MM.1S (cell line): ENCODE results near the gene ZNF768.
A peak's percentile ranks its signal among the peaks of the same experiment; 100 is the strongest.

Experiments used
- DNase-seq: peaks from one replicate; pipeline ENCODE4 v3.0.0-alpha.2; 2015
- H2AFZ ChIP-seq: fragments of 300-600 bp; sonication (generic); 2 replicates; pipeline ENCODE4 v1.6.0; 2016; ENCODE audit warnings: antibody characterized with exemption, low read length
- H3F3A ChIP-seq: fragments of 300-600 bp; sonication (generic); 2 replicates; pipeline ENCODE4 v1.6.1; 2016; ENCODE audit warnings: mild to moderate bottlenecking, antibody characterized with exemption, low read length, moderate library complexity, mixed read lengths; ENCODE audit not compliant: insufficient read depth
- H3K27ac ChIP-seq: fragments of 300-600 bp; sonication (generic); 2 replicates; pipeline ENCODE4 v1.5.1; 2016; ENCODE audit warnings: mild to moderate bottlenecking, low read length
- H3K27me3 ChIP-seq: fragments of 300-600 bp; sonication (generic); replicated peaks from 2 replicates; pipeline ENCODE4 v1.6.0; 2016; ENCODE audit warnings: low read length; ENCODE audit not compliant: insufficient read depth
- H3K36me3 ChIP-seq: fragments of 300-600 bp; sonication (generic); replicated peaks from 2 replicates; pipeline ENCODE4 v1.6.1; 2016; ENCODE audit warnings: mild to moderate bottlenecking, low read length, mixed read lengths; ENCODE audit not compliant: insufficient read depth
- H3K4me1 ChIP-seq: fragments of 300-600 bp; sonication (generic); 2 replicates; pipeline ENCODE4 v1.6.1; 2016; ENCODE audit warnings: low read length, mixed read lengths
- H3K4me2 ChIP-seq: fragments of 300-600 bp; sonication (generic); 2 replicates; pipeline ENCODE4 v1.6.0; 2016; ENCODE audit warnings: low read depth, low read length
- H3K4me3 ChIP-seq: fragments of 300-600 bp; sonication (generic); 2 replicates; pipeline ENCODE4 v1.5.1; 2016; ENCODE audit warnings: low read length, mixed read lengths
- H3K79me2 ChIP-seq: fragments of 300-600 bp; sonication (generic); 2 replicates; pipeline ENCODE4 v1.6.1; 2016; ENCODE audit warnings: mixed run types, low read length, mixed read lengths
- H3K9ac ChIP-seq: fragments of 300-600 bp; sonication (generic); 2 replicates; pipeline ENCODE4 v1.6.1; 2016; ENCODE audit warnings: low read length, mixed read lengths
- H3K9me2 ChIP-seq: fragments of 300-600 bp; sonication (generic); replicated peaks from 2 replicates; pipeline ENCODE4 v1.6.1; 2016; ENCODE audit warnings: mild to moderate bottlenecking, low read length, mixed read lengths; ENCODE audit not compliant: insufficient read depth
- H3K9me3 ChIP-seq: fragments of 300-600 bp; sonication (generic); replicated peaks from 2 replicates; pipeline ENCODE4 v1.6.1; 2016; ENCODE audit warnings: mild to moderate bottlenecking, low read length, mixed read lengths; ENCODE audit not compliant: insufficient read depth
- H4K20me1 ChIP-seq: fragments of 300-600 bp; sonication (generic); 2 replicates; pipeline ENCODE4 v1.6.1; 2016; ENCODE audit warnings: mild to moderate bottlenecking, low read length, moderate library complexity, mixed read lengths; ENCODE audit not compliant: insufficient read depth
- CTCF ChIP-seq: fragments of 300-600 bp; sonication (generic); IDR thresholded peaks from 2 replicates; pipeline ENCODE4 v1.5.1; 2016; ENCODE audit warnings: antibody characterized with exemption, low read length, mixed read lengths
- EZH2 ChIP-seq: fragments of 300-600 bp; sonication (generic); optimal IDR thresholded peaks from 2 replicates; pipeline ENCODE3; 2017; ENCODE audit warnings: low read depth, mild to moderate bottlenecking, antibody characterized with exemption, low read length, mixed read lengths
- EZH2phosphoT487 ChIP-seq: fragments of 300-600 bp; sonication (generic); IDR thresholded peaks from 2 replicates; pipeline ENCODE4 v1.6.1; 2018; ENCODE audit warnings: antibody characterized with exemption, low read length

The ZNF768 gene

GRCh38 chr16:30570636-30571444 lies 44.5 kb upstream of the ZNF768 start:
- no peak for TF ChIP-seq EZH2phosphoT487
- no peak for TF ChIP-seq CTCF
- TF ChIP-seq EZH2: no peak
- Histone ChIP-seq H2AFZ (peak overlapping the region; percentile 65), H3K4me1 (peaks cover 13% of the 10 kb centered on the region), H3K9me2 (no peaks in the 10 kb centered on the region), H3K79me2 (peaks cover 7% of the 10 kb centered on the region; the same call in 1 of the 2 replicates), H3K27ac (peak overlapping the region; percentile 65; the same call in 1 of the 2 replicates), H3K4me3 (peak overlapping the region; percentile 74), H3K9ac (peak overlapping the region; percentile 84), H3K27me3 (no peaks in the 10 kb centered on the region), H3K9me3 (no peaks in the 10 kb centered on the region), H3F3A (peaks cover 17% of the 10 kb centered on the region), H4K20me1 (no peaks in the 10 kb centered on the region), H3K36me3 (no peaks in the 10 kb centered on the region), H3K4me2 (peak overlapping the region; percentile 97)
- DNase-seq: no peak

GRCh38 chr16:30569746-30570635 lies 43.6 kb upstream of the ZNF768 start:
- DNase-seq: no peak
- no peaks in the 10 kb centered on the region for H3K9me2 ChIP-seq
- H3K27ac ChIP-seq: no peak overlapping the region
- no peak overlapping the region for H3K9ac ChIP-seq
- no peak overlapping the region for H3K4me2 ChIP-seq
- H3F3A ChIP-seq: peaks cover 17% of the 10 kb centered on the region
- TF ChIP-seq CTCF (no peak), EZH2 (no peak), EZH2phosphoT487 (no peak)
- peaks cover 7% of the 10 kb centered on the region; the same call in 1 of the 2 replicates for H3K79me2 ChIP-seq
- H3K4me1 ChIP-seq: peaks cover 13% of the 10 kb centered on the region
- no peaks in the 10 kb centered on the region for H4K20me1 ChIP-seq
- no peak overlapping the region for H2AFZ ChIP-seq
- no peaks in the 10 kb centered on the region for H3K27me3 ChIP-seq
- H3K9me3 ChIP-seq: no peaks in the 10 kb centered on the region
- no peaks in the 10 kb centered on the region for H3K36me3 ChIP-seq
- no peak overlapping the region for H3K4me3 ChIP-seq

- Histone ChIP-seq H3K4me1 (peaks cover 13% of the 10 kb centered on the region), H3K4me3 (no peak overlapping the region), H3K9me3 (no peaks in the 10 kb centered on the region), H3K9ac (no peak overlapping the region), H2AFZ (no peak overlapping the region), H3K4me2 (peak overlapping the region; percentile 60; the same call in 1 of the 2 replicates), H4K20me1 (no peaks in the 10 kb centered on the region), H3F3A (peaks cover 17% of the 10 kb centered on the region), H3K27me3 (no peaks in the 10 kb centered on the region), H3K36me3 (no peaks in the 10 kb centered on the region), H3K79me2 (peaks cover 7% of the 10 kb centered on the region; the same call in 1 of the 2 replicates), H3K27ac (peak overlapping the region; percentile 74; the same call in 1 of the 2 replicates), H3K9me2 (no peaks in the 10 kb centered on the region)
- DNase-seq: no peak
- TF ChIP-seq EZH2phosphoT487 (no peak), EZH2 (no peak), CTCF (no peak)
Observed at GRCh38 chr16:30569281-30569680, 42.9 kb upstream of the ZNF768 start.
